HepG2 (cell line): ENCODE measurements around the gene SESN3.

Experiments used
- JUND ChIP-seq: sonication (generic); formaldehyde crosslinking; IDR thresholded peaks from 2 replicates; pipeline ENCODE4 v1.8.0; 2022; ENCODE audit warnings: mild to moderate bottlenecking, missing genetic modification reagents
- PAF1 ChIP-seq: IDR thresholded peaks from 2 replicates; pipeline ENCODE4 v1.6.1; 2016; ENCODE audit warnings: missing genetic modification reagents, missing compliant biosample characterization
- SMARCC2 ChIP-seq: fragments of 450-650 bp; IDR thresholded peaks from 2 replicates; pipeline ENCODE4 v1.6.1; 2017; ENCODE audit warnings: antibody characterized with exemption, mild to moderate bottlenecking
- ZNF143 ChIP-seq: sonication (generic); formaldehyde crosslinking; IDR thresholded peaks from 2 replicates; pipeline ENCODE4 v1.4.0; 2020; ENCODE audit warnings: missing genetic modification reagents
- ZNF629 ChIP-seq: sonication (generic); formaldehyde crosslinking; conservative IDR thresholded peaks from 2 replicates; pipeline ENCODE4 v1.5.0; 2020; ENCODE audit warnings: missing genetic modification reagents
- ZNF724P ChIP-seq: sonication (generic); formaldehyde crosslinking; IDR thresholded peaks from 2 replicates; pipeline ENCODE4 v1.8.0; 2022; ENCODE audit warnings: missing genetic modification reagents, borderline replicate concordance
- TF ChIP-seq, protein P1 (sequence below): sonication (generic); formaldehyde crosslinking; IDR thresholded peaks from 2 replicates; pipeline ENCODE4 v1.5.0; 2020; ENCODE audit warnings: mild to moderate bottlenecking, missing genetic modification reagents, moderate library complexity

DNA sequence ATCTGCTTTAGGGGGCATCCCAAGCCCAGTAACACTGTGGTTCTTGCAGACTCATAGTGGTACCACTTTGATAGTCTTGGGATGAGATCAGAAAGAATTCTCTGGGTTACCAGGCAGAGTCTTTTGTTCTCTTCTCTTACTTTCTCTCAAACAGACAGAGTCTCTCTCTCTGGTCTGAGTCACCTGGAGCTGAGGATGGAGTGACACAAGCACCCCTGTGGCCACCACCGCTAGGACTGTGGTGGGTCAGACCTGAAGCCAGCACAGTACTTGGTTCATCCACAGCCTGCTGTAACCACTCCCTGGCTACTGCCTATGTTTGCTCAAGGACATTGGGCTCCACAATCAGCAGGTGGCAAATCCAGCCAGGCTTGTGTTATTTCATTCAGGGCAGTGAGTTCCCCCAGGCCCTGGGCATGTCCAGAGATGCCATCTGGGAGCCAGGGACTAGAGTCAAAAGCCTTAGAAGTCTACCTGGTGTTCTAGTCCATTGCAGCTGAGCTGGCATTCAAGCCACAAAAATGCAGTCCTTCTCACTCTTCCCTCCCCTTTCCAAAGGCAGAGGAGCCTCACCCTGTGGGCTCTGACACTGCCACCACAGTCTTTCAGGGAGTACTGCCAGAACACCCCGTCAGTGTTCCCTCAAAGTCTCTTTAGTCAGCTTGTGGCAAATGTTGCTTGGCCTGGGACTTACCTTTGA is 111.5 kb downstream of the SESN3 start:
- TF ChIP-seq ZNF724P (CRISPR knock-in tag) (no peak), PAF1 (CRISPR knock-in tag) (no peak), JUND (CRISPR knock-in tag) (no peak), ZNF143 (CRISPR knock-in tag) (no peak), ZNF629 (CRISPR knock-in tag) (no peak), SMARCC2 (no peak)
- TF ChIP-seq, protein P1, sequence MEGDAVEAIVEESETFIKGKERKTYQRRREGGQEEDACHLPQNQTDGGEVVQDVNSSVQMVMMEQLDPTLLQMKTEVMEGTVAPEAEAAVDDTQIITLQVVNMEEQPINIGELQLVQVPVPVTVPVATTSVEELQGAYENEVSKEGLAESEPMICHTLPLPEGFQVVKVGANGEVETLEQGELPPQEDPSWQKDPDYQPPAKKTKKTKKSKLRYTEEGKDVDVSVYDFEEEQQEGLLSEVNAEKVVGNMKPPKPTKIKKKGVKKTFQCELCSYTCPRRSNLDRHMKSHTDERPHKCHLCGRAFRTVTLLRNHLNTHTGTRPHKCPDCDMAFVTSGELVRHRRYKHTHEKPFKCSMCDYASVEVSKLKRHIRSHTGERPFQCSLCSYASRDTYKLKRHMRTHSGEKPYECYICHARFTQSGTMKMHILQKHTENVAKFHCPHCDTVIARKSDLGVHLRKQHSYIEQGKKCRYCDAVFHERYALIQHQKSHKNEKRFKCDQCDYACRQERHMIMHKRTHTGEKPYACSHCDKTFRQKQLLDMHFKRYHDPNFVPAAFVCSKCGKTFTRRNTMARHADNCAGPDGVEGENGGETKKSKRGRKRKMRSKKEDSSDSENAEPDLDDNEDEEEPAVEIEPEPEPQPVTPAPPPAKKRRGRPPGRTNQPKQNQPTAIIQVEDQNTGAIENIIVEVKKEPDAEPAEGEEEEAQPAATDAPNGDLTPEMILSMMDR: no peak
